GM19324 (cell line): Measurements from ENCODE around the gene ARHGAP26.

ENCODE experiments used
- ATAC-seq: cut with Tn5 transposase; IDR thresholded peaks from one replicate; pipeline ENCODE4 v1.9.1; 2021; ENCODE audit warnings: mild to moderate bottlenecking, moderate library complexity; ENCODE audit not compliant: unreplicated experiment, low FRiP score

ARHGAP26 gene

GRCh38 chr5:143267186-143267585 lies 497.0 kb downstream of the ARHGAP26 start:
- no peak for ATAC-seq

GRCh38 chr5:143268388-143268787 lies 498.2 kb downstream of the ARHGAP26 start:
- no peak for ATAC-seq

GRCh38 chr5:143271431-143271830 lies 501.3 kb downstream of the ARHGAP26 start:
- ATAC-seq, result no peak

- no peak for ATAC-seq
These were observed 504.8 kb downstream of the ARHGAP26 start for GRCh38 chr5:143274952-143275351.

- no peak for ATAC-seq
These were observed 505.6 kb downstream of the ARHGAP26 start for GRCh38 chr5:143275512-143276363.

GRCh38 chr5:143277536-143277935 lies 507.4 kb downstream of the ARHGAP26 start:
- ATAC-seq, result no peak
